ENCODE data around the gene RGS6.

DNA sequence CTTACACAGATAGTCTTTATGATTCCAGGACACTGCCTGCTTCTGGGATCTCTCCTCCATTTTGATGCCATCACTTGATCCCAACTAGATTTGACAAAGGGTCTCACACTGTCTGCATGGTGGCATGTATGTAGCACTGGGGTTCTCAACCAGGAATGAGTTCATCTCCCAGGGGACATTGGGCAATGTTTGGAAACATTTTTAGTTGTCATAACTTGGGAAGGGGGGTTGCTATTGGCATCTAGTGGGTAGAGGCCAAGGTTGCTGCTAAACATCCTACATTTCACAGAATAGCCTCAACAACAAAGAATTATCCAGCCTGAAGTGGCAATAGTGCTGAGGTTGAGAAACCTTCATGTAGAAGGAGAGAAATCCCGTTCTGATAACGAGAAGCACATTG, 585.5 kb downstream of the RGS6 start:
- no peak for TF ChIP-seq EP300 (IDR thresholded peaks at IDR 0.05)
- TF ChIP-seq, protein P1, sequence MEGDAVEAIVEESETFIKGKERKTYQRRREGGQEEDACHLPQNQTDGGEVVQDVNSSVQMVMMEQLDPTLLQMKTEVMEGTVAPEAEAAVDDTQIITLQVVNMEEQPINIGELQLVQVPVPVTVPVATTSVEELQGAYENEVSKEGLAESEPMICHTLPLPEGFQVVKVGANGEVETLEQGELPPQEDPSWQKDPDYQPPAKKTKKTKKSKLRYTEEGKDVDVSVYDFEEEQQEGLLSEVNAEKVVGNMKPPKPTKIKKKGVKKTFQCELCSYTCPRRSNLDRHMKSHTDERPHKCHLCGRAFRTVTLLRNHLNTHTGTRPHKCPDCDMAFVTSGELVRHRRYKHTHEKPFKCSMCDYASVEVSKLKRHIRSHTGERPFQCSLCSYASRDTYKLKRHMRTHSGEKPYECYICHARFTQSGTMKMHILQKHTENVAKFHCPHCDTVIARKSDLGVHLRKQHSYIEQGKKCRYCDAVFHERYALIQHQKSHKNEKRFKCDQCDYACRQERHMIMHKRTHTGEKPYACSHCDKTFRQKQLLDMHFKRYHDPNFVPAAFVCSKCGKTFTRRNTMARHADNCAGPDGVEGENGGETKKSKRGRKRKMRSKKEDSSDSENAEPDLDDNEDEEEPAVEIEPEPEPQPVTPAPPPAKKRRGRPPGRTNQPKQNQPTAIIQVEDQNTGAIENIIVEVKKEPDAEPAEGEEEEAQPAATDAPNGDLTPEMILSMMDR (IDR thresholded peaks at IDR 0.05) = no peak
- TF ChIP-seq POLR2A (IDR thresholded peaks at IDR 0.05) = no peak
- TF ChIP-seq POLR2AphosphoS5 (IDR thresholded peaks at IDR 0.05) = no peak
